Brain microvascular endothelial cell (primary cell): ENCODE data around the gene PSMA7.

ENCODE experiments used
- DNase-seq: peaks from one replicate; pipeline ENCODE4 v3.0.0-alpha.2; 2020
- H3K27ac ChIP-seq: fragments of 250-450 bp; sonication (Bioruptor Pico); 2 replicates; pipeline ENCODE4 v1.5.1; 2020; ENCODE audit warnings: mild to moderate bottlenecking, moderate library complexity
- H3K27me3 ChIP-seq: fragments of 250-450 bp; sonication (Bioruptor Pico); replicated peaks from 2 replicates; pipeline ENCODE4 v1.5.1; 2020; ENCODE audit warnings: mild to moderate bottlenecking
- H3K36me3 ChIP-seq: fragments of 250-450 bp; sonication (Bioruptor Pico); replicated peaks from 2 replicates; pipeline ENCODE4 v1.5.1; 2020; ENCODE audit warnings: mild to moderate bottlenecking
- H3K4me3 ChIP-seq: 2 replicates; pipeline ENCODE4 v1.5.1; 2011; ENCODE audit warnings: low read depth, mild to moderate bottlenecking, control low read depth, low read length, moderate library complexity
- in situ Hi-C: cut with HindIII; loops from 2 replicates; pipeline ENCODE4 v1.10.0; 2017; ENCODE audit warnings: low sequenced_read_pairs, low pct_ligation_motif_present
- TF ChIP-seq, protein P1 (sequence below): IDR thresholded peaks from 2 replicates; pipeline ENCODE4 v1.5.1; 2011; ENCODE audit warnings: low read depth, mild to moderate bottlenecking, moderate library complexity, low read length, control low read depth, inconsistent platforms; ENCODE audit errors: missing control alignments

The PSMA7 gene

DNA sequence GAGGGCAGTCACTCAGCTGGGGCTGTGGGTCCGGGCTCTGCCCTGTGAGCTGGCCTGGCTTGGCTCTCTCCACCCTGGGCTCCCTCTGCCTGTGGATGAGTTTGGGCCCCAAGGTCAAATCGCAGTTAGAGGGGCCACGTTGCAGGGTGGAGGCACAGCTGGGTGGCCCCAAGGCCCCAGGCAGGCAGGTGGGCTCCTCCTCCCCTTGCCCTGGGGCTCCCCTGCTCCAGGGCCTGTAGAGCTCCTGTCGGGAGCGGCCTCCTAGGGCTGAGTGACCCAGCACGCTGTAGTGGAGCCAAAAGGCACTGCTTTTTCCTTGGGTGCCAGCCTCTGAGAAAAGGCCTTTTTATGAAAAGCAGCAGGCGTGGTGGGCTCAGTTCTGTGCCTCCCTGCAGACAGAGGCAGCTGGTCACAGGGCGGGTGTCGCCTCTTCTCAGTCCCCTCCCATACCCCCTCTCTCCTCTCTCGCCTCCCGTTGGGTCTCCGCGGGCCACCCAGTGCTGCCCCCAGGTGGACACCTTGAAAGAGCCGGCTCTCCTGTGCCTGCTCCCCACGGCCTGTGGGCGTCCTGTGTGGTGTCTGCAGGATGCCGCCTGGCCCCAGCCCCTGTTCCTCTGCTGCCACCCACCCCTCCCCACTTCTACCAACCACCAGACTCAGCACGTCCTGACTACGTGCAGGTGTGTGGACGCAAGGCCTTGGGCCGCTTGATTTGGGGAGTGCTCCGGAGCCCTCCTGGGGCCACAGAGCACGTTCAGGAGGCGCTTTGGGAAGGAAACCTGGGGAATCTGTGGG is 13.6 kb upstream of the PSMA7 start:
- in situ Hi-C loops, result no loop called here
- Histone ChIP-seq H3K4me3 (no peak overlapping the region), H3K27me3 (no peaks in the 10 kb centered on the region), H3K27ac (no peak overlapping the region), H3K36me3 (peaks cover 2% of the 10 kb centered on the region)
- TF ChIP-seq, protein P1, sequence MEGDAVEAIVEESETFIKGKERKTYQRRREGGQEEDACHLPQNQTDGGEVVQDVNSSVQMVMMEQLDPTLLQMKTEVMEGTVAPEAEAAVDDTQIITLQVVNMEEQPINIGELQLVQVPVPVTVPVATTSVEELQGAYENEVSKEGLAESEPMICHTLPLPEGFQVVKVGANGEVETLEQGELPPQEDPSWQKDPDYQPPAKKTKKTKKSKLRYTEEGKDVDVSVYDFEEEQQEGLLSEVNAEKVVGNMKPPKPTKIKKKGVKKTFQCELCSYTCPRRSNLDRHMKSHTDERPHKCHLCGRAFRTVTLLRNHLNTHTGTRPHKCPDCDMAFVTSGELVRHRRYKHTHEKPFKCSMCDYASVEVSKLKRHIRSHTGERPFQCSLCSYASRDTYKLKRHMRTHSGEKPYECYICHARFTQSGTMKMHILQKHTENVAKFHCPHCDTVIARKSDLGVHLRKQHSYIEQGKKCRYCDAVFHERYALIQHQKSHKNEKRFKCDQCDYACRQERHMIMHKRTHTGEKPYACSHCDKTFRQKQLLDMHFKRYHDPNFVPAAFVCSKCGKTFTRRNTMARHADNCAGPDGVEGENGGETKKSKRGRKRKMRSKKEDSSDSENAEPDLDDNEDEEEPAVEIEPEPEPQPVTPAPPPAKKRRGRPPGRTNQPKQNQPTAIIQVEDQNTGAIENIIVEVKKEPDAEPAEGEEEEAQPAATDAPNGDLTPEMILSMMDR, result peak; percentile 88
- DNase-seq, result peak; percentile 42

DNA sequence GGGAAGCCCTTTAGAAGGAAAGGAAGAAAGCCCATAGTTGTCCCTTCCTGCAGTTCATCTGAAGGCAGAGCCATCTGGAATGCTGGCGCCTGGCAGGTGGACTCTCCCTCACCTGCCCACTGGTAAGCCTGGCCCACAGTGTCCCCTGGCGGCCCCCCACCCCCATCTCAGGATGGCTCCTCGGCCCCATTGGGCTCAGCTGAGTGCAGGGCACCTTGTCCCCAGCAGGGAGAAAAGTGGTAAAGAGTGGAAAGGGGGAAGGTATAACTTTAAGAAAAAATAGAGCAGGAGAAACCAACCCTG is 13.0 kb upstream of the PSMA7 start:
- in situ Hi-C loops, result no loop called here
- H3K27me3 ChIP-seq, result no peaks in the 10 kb centered on the region
- TF ChIP-seq, protein P1, result no peak
- DNase-seq, result no peak
- H3K4me3 ChIP-seq, result no peak overlapping the region
- H3K36me3 ChIP-seq, result no peaks in the 10 kb centered on the region
- H3K27ac ChIP-seq, result no peak overlapping the region

DNA sequence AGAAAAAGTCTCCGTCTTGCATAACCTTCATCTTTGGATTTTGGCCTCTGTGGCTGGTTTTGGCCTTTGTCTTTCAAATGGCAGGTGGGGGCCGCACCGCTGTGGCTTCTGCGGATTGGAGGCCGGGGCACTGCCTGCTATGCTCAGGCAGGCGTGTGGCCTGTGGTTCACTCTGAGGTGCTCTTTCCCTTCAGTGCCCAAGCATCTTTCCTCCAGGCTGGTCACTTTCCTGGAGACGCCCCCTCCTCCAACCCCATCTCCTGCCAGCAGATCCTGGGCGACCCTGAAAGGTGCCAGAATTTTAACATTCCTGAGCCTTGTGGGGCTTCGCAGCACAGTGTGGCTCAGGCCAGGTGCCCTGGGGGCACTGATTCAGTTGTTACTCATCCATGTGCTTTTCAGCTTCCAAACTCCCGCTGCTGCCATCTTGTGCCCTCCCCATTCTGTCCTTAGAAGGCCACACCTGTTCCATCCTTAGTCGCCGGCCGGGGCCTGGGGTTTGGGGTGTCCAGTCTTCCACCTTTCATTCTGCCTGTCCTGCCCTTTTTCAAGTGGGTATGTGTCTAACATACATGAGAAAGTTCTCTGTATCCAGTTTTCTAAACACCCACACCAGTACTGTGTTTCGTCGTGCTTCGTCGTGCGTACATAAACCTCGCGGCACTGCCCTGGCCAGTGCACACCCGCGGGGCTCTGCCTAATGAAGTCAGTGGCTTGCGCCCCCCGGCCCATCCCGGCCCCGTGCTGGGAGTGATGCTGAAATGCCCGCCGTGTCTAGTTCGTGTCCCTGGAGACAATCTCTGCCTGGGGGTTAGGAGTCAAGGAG is 12.4 kb upstream of the PSMA7 start:
- no peak overlapping the region for H3K27ac ChIP-seq
- DNase-seq, result no peak
- no peak overlapping the region for H3K4me3 ChIP-seq
- H3K27me3 ChIP-seq, result no peaks in the 10 kb centered on the region
- TF ChIP-seq, protein P1, result no peak
- no peaks in the 10 kb centered on the region for H3K36me3 ChIP-seq
- in situ Hi-C loops, result no loop called here

DNA sequence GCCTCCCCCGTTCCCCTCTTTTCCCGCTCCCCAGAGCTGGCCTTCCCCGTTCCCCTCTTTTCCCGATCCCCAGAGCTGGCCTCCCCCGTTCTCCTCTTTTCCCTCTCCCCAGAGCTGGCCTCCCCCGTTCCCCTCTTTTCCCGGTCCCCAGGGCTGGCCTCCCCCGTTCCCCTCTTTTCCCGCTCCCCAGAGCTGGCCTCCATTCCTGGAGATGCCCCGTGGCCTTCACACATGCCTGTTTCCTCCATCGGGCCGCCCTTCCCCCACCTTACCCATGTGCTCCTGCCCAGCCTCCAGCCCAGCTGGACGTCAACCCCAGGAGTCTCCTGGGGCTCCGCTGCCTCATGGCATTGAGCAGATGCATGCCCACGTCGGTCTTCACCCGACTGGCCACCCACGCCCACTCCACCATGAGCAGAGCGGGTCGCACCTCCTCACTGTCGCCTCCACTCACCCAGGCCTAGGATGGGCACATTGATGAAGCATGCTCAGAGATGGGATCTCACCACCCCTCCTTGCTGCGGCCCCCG is 8.7 kb upstream of the PSMA7 start:
- in situ Hi-C loops, result no loop called here
- Histone ChIP-seq H3K27me3 (no peaks in the 10 kb centered on the region), H3K36me3 (no peaks in the 10 kb centered on the region), H3K27ac (no peak overlapping the region), H3K4me3 (no peak overlapping the region)
- DNase-seq, result no peak
- TF ChIP-seq, protein P1, result no peak

DNA sequence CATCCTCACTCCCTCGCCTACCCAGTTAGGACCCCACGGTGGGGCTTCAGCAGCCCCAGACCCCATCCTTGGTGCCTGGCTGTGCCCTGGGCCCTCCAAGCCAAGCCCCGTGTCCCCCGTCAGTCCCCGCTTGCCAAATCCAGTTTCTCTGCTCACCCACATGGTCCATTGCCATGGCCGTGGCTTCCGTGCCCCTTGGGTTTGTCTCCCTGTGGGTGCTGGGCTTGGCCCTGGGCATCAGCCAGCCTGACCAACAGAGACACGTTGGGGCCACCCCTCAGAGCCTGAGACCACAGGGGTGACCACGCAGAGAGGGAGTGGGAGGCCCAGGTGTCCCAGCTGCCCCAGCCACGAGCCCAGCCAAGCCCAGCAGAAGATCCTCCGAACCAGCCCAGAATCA is 8.0 kb upstream of the PSMA7 start:
- no peak overlapping the region for H3K4me3 ChIP-seq
- in situ Hi-C loops, result no loop called here
- TF ChIP-seq, protein P1, result no peak
- H3K27me3 ChIP-seq, result no peaks in the 10 kb centered on the region
- no peak overlapping the region for H3K27ac ChIP-seq
- DNase-seq, result no peak
- no peaks in the 10 kb centered on the region for H3K36me3 ChIP-seq
